COLO829 (cell line): ENCODE data around the gene FUBP1.
"Not testable (repeated sequence)": the region's sequence is repeated elsewhere in the genome, so short reads cannot be mapped to it uniquely, and the experiment has no call there.

Experiments
- DNase-seq: peaks from one replicate; pipeline ENCODE4 v3.0.0; 2012; ENCODE audit warnings: low spot score

The FUBP1 gene

DNA sequence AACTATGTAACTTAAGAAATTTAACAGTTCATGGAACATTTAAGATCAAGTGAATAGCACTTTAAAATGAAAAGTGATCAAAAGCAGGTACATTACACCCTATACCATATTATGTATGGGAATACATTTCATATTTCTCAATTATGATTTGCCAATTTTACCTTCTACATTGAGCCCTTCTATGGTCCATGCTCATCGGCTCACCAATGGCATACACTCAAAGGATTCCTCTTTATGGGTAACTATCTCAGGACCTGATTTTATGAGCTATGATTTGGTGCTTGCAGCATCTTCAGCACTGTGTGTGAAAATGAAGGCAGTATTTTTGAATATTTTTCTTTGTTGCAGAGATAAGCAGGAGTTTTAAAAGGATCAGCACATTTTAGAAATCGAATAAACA lies 33.5 kb downstream of the FUBP1 start:
- no peak for DNase-seq

DNA sequence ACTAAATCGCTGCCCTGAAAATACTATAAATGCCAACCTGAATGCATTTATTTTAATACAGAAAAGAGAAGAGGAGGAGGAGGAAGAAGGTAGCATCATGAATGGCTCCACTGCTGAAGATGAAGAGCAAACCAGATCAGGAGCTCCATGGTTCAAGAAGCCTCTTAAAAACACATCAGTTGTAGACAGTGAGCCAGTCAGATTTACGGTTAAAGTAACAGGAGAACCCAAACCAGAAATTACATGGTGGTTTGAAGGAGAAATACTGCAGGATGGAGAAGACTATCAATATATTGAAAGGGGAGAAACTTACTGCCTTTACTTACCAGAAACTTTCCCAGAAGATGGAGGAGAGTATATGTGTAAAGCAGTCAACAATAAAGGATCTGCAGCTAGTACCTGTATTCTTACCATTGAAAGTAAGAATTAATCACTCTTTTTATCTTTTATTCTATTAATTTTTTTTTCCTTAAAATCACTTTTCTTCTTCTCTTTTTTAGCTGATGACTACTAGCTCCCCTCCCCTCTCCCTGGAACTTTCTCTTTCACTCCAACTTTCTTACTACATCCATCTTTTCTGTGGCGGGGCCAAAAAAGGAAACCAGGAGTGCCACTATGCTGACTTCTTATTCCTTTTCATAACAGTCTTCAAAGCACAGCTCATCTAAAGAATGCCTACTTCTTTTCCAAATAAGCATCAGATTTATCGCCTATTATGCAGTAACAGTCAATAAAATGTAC lies 36.3 kb downstream of the FUBP1 start:
- no peak for DNase-seq

DNA sequence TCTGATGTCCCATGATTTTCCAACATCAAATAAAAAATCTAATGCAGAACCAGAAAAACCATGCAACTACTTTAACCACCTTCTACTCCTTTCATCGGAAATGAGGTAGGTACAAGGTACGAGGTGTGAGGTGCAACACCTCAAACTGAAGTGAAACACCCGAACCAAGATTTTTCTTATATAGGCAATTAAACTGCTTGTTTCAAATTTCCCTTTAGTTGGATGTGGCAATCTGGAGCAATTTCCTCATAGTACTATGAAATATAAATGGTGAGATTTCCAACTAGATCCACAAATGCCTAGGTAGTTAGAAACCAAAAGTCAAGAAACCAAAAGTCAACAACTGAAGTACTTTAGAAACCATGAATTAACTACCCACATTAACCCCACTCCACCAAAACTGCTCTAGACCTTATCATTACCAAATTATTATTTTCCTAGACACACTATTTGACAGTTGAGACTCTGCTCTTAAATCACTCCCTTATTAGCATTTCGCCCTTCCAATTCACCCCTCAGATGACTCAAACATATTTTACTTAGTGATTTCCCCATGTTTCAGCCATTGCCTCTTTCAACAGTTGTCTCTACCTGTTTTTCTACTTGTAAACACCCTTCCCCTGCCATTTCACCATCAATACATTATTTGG lies 37.8 kb downstream of the FUBP1 start:
- DNase-seq, result no peak

DNA sequence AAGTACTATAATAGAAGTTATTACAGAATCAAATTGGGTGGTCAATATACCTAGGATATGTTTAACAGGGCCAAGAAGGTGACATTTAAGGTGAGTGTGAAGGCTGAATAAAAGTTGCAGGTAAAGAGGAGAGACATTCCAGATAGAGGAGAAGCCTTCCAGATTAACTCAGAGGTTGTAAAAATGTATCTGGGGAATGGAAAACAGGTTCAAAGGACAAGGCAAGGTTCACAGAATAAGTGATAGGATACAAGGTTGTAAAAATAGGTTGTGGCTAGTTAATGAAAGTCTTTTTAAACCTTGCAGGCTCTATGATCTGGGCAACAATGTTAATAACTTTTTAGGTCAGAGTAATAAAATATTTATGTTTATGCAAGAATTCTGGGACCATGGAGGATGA lies 40.2 kb downstream of the FUBP1 start:
- no peak for DNase-seq

GRCh38 chr1:77929806-77930205 lies 49.1 kb downstream of the FUBP1 start:
- peak; percentile 5 for DNase-seq

DNA sequence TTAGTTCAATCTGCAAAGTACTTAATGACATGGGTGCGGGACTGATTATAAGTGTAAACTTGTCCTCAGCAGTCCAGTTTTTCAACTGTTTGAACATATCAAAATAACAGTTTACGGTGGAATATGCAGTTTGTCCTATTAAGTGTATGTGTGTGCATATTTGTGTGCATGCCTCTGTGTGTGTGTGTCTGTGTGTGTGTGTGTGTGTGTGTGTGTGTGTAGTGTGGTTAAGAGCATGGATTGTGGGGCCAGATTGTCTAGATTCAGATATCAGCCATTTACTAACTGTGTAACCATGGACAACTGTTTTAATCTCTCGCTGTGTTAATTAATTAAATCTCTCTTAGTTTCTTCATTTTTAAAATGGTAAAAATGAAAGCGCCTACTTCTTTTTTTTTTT lies 51.5 kb downstream of the FUBP1 start:
- no peak for DNase-seq

GRCh38 chr1:77926561-77927357 lies 52.1 kb downstream of the FUBP1 start:
- DNase-seq, result no peak

DNA sequence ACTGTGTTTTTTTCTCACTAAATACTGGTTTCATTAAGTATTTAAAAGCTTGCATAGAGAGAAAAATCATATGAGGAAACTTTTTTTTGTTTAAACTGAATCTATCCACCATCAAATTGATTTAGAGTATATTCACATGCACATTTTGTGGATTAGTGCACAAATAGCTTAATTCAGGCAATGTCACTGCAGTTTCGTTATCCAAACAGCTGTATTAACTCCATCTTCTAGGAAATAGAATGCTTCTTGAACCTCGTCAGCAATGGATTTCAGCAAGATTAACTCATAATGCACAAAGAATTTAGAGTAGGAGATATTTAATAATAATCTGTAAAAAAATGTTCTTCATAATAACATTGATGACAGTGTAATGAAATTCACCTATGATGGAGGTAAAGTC lies 52.9 kb downstream of the FUBP1 start:
- no peak for DNase-seq

- DNase-seq, result no peak
These were observed 53.4 kb downstream of the FUBP1 start for GRCh38 chr1:77925518-77925917.

DNA sequence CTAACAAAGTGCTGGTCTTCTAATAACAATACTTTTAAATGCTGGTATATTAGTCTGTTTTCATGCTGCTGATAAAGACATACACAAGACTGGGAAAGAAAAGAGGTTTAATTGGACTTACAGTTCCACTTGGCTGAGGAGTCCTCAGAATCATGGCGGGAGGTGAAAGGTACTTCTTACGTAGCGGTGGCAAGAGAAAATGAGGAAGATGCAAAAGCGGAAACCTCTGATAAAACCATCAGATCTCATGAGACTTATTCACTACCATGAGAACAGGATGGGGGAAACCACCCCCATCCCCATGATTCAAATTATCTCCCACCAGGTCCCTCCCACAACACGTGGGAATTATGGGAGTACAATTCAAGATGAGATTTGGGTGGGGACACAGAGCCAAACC lies 60.0 kb downstream of the FUBP1 start:
- DNase-seq, result not testable (repeated sequence)

- DNase-seq, result no peak
These were observed 68.8 kb downstream of the FUBP1 start for GRCh38 chr1:77910116-77910515.

GRCh38 chr1:77906624-77907023 lies 72.2 kb downstream of the FUBP1 start:
- no peak for DNase-seq

DNA sequence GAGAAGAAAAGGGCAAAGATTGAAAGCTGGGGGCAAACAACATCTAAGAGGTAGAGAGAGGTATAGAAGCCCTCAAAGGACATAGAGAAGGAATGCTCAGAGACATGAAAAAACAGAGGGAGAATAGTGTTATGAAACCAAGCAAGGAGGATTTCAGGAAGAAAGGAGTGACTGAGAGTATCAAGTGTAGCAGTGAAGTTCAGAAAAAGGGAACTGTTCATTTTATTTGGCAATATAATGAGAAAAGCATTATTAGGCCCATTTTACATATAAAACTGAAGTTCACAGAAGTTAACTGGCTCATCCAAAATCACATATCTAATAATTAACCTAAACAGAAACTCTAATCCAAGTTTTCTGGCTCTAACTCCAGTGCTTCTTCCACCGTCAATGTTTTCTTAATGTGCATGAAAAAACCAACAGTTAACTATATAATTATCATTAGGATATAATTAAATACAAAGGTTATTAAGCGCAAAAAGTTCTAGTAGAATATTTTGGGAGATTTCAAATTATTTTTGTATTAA lies 72.8 kb downstream of the FUBP1 start:
- DNase-seq, result no peak

DNA sequence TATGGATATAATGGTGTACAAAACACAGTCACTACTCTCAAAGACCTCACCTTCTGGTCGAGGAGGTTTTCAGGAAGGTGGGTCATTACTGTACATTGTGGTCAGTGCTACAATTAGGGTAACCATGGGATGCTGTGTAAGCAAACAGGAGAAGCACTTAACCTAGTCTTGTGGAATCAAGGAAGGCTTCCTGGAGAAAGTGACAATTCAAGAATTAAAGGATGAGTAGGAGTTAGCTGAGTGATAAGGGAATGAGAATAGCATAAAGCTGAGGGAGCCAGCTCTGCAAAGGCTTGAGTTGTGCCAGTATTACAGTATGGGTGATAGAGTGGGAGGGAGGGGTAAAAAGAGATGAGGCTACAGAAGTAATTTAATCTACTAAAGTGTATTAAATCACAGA lies 73.3 kb downstream of the FUBP1 start:
- DNase-seq, result no peak

DNA sequence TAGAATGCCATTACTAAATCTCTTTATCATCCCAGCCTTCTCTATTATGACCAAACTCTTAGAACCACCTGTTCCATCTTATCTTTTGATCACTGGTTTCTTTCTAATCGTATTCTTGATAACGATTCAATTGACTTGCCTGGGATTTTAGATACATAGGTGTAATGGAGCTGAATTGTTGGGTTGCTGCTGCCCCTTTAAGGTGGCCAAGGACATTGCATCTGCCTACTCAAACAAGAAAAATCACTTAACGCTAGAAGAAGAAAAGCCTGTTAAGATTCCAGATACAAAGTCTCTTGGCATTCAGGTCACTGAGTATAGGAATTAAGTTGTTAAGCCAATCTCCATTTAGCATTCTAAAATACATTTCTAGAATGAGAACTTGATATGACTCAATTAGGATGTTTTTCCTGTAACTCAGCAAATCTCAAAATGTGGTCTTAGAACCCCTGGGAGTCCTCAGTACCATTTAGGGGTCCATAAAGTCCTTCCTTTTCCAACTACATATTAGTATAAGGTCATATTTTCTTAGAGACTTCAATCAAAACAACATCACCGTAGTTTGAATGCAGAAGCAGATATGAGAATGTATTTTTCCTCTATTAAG lies 78.1 kb downstream of the FUBP1 start:
- peak; percentile 34 for DNase-seq

- DNase-seq, result no peak
These were observed 79.1 kb downstream of the FUBP1 start for GRCh38 chr1:77899647-77900320.
